Large intestine (tissue), 3 donors: ENCODE measurements around the gene KCNJ12. TPM values are rescaled to one million over a fixed set of nuclear protein-coding genes. Genes with fewer than 3 reads are reported as not detected.
"Not testable (repeated sequence)": the region's sequence is repeated elsewhere in the genome, so short reads cannot be mapped to it uniquely, and the experiment has no call there.

Experiments
- DNase-seq, 2 donors: peaks; one replicate each; pipeline versions ENCODE4 v3.0.0 to v3.0.0-alpha.2; 2013
- H3K27ac ChIP-seq: one replicate; pipeline ENCODE4 v1.5.1; 2013; ENCODE audit warnings: low read length
- H3K27me3 ChIP-seq: 2 replicates; pipeline ENCODE4 v1.6.1; 2013; ENCODE audit warnings: low read length; ENCODE audit not compliant: control insufficient read depth, insufficient read depth
- H3K36me3 ChIP-seq: 2 replicates; pipeline ENCODE4 v1.6.1; 2013; ENCODE audit warnings: low read length; ENCODE audit not compliant: control insufficient read depth, insufficient read depth
- H3K4me1 ChIP-seq: one replicate; pipeline ENCODE4 v1.6.1; 2013; ENCODE audit warnings: low read length; ENCODE audit not compliant: control insufficient read depth, insufficient read depth
- H3K4me3 ChIP-seq: one replicate; pipeline ENCODE4 v1.5.1; 2013; ENCODE audit warnings: low read length
- H3K9me3 ChIP-seq: one replicate; pipeline ENCODE4 v1.6.1; 2013; ENCODE audit warnings: mild to moderate bottlenecking, low read depth, low read length, moderate library complexity; ENCODE audit not compliant: control insufficient read depth
- WGBS: methylation state at CpG from one replicate; pipeline ENCODE4 v1.1.5; 2013; ENCODE audit warnings: low lambda C conversion rate; ENCODE audit not compliant: insufficient coverage; 5-methylcytosine and 5-hydroxymethylcytosine counted together
- polyA plus RNA-seq: library from polyadenylated mRNA; unstranded; fragments of 120-200 nt; gene quantifications from one replicate; pipeline ENCODE4 v1.2.1, GENCODE V29; 2013

The KCNJ12 gene
- polyA plus RNA-seq, 1 donor = 18.4 TPM

DNA sequence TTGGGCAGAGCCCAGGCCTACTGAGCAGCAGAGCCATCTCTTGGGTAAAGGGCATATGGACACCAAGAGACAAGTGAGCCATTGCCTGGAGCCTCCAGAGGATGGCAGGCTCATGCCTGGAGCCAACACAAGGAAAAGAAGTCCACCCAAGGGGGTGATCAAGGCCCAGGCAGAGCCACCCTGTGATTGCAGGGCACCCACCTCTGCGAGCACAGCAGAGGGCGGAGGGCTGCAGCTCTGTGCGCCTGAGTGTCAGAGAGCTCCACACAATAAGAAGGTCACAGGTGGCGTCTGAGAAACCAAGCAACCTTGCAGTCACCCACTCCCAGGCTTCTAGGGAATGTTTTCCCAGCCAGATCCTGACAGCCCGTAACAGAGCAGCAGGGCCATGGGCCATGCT, 57.8 kb downstream of the KCNJ12 start:
- not testable (repeated sequence) for H3K9me3 ChIP-seq, H3K27me3 ChIP-seq, H3K36me3 ChIP-seq, DNase-seq, H3K4me1 ChIP-seq, H3K27ac ChIP-seq, H3K4me3 ChIP-seq
- no CpG with 5 or more reads among the region's 5 CpGs for WGBS

DNA sequence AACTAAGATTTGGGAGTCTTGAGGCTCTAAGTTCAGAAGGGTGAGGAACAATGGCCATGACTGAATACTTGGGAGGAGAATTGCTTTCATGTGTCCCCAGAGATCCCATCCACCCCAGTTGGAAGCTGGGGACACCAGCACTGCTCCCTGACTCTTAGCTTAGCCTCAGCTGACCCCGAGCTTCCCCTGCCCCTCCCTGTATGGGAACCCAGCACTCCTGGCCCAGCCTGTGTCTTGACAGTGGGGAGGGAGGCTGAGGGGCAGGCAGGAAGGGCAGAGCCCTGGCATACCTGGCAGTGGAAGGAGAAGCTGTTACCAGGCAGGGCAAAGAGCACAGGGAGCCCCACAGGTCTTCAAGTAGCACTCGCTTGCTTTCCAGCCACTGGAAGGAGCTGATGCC, 58.8 kb downstream of the KCNJ12 start:
- not testable (repeated sequence) for H3K36me3 ChIP-seq, DNase-seq, H3K9me3 ChIP-seq, H3K4me3 ChIP-seq, H3K27ac ChIP-seq, H3K27me3 ChIP-seq, H3K4me1 ChIP-seq
- WGBS = no CpG with 5 or more reads among the region's 2 CpGs

DNA sequence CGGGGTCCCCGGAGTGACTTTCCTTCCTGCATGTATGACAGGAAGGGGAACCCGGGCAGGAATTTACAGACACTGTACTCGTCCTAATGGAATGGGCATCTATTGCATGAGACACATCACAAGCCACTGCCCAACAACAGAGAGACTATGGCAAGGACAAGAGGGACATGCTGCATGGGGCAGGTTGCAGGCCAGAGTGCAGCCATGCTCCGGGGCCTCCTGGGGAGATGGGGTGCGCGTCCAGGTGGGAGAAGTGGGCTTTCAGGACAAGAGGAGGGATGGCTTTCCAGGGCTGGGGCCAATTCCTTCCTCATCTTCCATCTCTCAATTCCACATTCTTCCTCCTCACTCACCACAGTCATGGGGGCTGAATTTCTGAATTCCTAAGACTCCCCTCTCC, 60.3 kb downstream of the KCNJ12 start:
- DNase-seq, H3K9me3 ChIP-seq, H3K4me1 ChIP-seq, H3K27me3 ChIP-seq, H3K4me3 ChIP-seq, H3K27ac ChIP-seq, H3K36me3 ChIP-seq: not testable (repeated sequence)
- no CpG with 5 or more reads among the region's 7 CpGs for WGBS

DNA sequence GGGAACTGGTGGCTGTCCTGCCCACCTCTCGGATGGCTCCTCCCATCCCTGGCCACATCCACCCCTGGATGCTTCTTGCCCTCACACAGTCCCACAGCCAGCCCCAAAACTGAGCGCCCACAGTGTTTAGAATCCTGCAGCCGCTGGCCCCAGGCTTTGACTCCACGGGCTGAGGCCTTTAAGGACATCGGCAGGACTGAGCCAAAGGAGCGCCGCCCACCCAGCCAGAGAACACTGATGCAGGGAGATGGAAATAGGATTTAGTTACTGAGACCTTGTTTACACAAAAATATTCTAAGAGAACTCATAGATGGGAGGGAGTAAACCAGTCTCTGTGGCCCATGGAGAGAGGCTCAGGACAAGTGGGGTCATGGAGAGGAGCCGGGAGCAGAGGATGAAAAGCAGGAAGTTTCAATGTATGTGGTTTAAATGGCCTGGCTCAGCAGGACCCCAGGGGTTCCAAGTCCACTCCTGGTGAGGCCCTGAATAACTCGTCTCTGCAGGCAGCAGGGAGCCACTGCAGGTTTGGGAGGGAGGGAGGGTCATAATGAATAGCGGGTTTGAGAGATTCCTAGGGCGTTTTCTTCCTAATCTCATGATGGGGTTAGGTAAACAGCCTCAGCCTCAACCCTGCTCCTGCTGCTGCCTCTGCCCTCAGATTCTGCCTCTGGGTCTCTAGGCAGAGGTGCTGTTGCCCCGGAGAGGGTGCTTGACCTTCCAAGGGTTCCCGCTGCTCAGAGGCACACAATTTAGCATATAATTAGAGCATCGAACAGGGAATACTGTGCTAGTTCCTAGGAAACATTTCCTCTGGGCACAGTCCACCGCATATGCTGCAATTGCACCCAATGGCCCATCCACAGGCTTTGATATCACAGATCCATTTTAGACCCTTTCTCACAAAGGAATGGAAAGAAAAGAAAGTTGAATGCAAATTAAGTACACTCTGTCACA, 61.0 kb downstream of the KCNJ12 start:
- H3K27ac ChIP-seq, H3K27me3 ChIP-seq, H3K36me3 ChIP-seq, H3K4me1 ChIP-seq, H3K4me3 ChIP-seq, H3K9me3 ChIP-seq, DNase-seq: not testable (repeated sequence)
- no CpG with 5 or more reads among the region's 15 CpGs for WGBS

DNA sequence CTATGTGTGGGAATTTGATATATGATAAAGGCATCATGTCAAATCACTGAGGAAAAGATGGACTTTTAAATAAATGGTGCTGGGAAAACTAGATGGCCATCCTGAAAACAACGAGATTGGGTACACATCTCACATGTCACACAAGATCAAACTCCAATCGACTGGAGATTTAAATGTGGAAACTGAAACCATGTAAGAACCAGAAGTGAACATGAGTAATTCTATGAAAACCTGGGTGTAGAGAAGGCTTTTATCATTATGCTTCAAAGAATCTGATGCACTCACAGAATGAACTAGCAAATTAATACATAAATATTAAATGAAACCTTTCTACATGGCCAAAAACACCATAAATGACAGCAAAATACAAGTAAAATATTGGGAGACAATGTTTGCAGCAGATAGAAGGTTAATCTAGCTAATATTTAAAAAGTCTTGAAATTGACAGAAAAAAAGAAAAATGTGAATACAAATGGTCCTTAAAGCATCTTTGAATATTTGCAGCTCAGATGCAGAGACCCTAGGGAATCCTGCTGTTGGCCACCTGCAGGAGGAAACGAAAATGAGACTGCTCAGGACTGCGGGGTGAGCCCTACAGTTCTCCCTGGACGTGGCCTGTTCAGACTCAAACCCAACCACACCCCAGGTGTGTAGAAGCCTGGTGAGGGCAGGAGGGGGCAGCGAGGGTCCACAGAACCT, 62.3 kb downstream of the KCNJ12 start:
- H3K27ac ChIP-seq, H3K4me3 ChIP-seq, H3K27me3 ChIP-seq, DNase-seq, H3K9me3 ChIP-seq, H3K36me3 ChIP-seq, H3K4me1 ChIP-seq: not testable (repeated sequence)
- no CpG with 5 or more reads among the region's 6 CpGs for WGBS

DNA sequence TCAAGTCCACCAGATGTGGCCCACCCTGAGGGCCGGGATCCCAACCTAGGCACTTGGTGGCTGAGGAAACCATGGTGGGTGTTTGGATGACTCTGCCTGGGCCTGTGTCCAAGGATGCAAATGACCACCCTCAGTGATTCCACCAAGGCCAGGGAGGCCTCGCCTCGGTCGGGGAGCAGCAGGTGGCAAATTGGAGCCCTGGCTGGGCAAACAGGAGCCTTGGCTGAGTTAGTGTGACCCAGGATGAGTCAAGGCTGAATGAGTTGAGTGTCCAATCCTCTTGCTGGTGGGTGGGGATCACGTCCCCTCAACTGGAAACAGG, 62.8 kb downstream of the KCNJ12 start:
- WGBS = no CpG with 5 or more reads among the region's 5 CpGs
- not testable (repeated sequence) for H3K4me1 ChIP-seq

DNA sequence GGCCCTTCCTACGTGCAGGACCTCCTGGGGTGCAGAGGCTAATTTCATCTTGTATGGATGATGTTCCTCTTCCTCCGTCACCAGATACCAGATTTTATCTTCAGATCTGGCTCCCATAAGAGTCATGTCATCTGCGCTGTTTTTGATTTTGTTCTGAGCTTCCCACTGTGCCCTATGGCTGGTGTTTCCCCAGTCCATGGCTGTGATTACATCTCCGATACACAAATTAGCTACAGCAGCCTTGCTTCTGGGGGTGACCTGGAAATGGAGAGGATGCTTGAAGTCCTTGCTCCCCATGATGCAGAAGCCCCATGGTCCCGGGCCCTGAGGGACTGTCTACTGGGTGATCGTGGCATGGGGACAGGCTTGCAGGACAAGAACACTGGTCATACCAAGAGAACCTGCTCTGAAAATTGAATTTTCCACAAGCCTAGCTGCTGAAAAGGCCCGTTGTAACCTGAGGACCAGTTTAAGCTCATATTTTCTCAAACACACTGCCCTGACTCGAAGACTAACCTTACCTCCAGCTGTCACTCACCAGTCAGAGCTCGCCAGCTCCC, 69.0 kb downstream of the KCNJ12 start:
- H3K4me3 ChIP-seq = no peak overlapping the region
- no peaks in the 10 kb centered on the region for H3K9me3 ChIP-seq
- no peaks in the 10 kb centered on the region for H3K4me1 ChIP-seq
- no peak for DNase-seq
- WGBS = 100% methylated on average over 1 of the region's 9 CpGs
- H3K27ac ChIP-seq = no peak overlapping the region
- H3K36me3 ChIP-seq = no peaks in the 10 kb centered on the region
- H3K27me3 ChIP-seq = peaks cover 2% of the 10 kb centered on the region

More for the DNA sequence above, 62.8 kb downstream of the KCNJ12 start:
- DNase-seq, H3K27ac ChIP-seq, H3K36me3 ChIP-seq, H3K27me3 ChIP-seq, H3K9me3 ChIP-seq, H3K4me3 ChIP-seq: not testable (repeated sequence)

DNA sequence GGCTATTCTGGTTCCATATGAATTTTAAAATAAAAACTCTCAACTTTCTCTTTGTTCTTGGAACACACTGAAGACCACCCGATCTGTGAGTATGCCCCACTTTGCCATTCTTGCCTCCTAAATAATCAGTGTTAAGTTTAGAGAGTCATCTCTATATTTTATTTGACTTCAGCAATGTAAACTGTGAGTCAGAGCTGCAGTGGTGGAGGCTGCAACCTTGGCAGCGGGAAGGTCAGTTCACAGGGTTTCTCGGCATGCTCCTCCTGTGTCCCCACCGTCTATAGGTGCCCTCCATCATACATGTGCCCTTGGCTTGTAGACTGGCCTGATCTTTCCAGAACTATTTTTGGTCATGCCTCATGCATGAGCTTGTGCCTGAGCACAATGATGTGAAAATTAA, 71.4 kb downstream of the KCNJ12 start:
- H3K4me1 ChIP-seq, H3K27me3 ChIP-seq, H3K9me3 ChIP-seq, H3K36me3 ChIP-seq, DNase-seq, H3K4me3 ChIP-seq, H3K27ac ChIP-seq: not testable (repeated sequence)
- no CpG with 5 or more reads among the region's 4 CpGs for WGBS

DNA sequence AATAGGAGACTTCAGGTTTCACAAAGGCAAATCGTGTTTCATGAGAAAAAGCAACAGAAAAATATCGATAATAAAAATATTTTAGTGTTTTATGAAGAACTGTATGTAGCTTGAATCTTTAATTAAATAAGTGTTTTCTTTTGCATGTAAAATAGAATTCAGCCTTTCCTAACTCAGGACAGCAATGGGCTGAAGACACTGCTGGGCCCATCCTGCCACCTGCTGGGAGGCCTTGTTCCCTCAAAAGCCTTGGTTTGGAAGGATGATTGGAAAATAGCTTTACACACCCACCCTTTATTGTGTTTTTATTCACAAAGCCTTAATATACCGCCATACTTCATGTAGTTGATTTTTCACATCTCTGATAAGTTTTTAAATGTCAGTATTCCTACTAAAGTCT, 73.7 kb downstream of the KCNJ12 start:
- DNase-seq, H3K27ac ChIP-seq, H3K36me3 ChIP-seq, H3K4me1 ChIP-seq, H3K9me3 ChIP-seq, H3K4me3 ChIP-seq: not testable (repeated sequence)
- WGBS = no CpG with 5 or more reads among the region's 3 CpGs
- peaks cover 11% of the 10 kb centered on the region for H3K27me3 ChIP-seq

DNA sequence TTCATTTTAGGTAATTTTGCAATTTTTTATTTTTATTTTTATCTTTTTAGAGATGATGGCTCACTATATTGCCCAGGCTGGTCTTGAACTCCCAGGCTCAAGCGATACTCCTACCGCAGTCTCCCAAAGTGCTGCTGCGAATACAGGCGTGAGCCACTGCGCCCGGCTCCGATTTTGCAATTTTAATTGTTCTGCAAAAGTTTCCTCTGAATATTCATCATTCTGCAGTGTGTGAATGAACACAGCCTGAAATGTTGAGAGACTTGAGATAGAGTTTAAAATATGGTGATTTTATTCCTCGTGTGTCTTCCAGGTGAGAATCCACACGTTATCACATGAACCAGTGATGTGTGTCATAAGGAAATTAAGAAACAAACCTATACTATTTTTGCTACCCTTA, 75.8 kb downstream of the KCNJ12 start:
- no peaks in the 10 kb centered on the region for H3K9me3 ChIP-seq
- 80% methylated on average over 3 of the region's 9 CpGs for WGBS
- no peak overlapping the region for H3K4me3 ChIP-seq
- DNase-seq = no peak
- no peaks in the 10 kb centered on the region for H3K4me1 ChIP-seq
- no peak overlapping the region for H3K27ac ChIP-seq
- no peaks in the 10 kb centered on the region for H3K36me3 ChIP-seq
- H3K27me3 ChIP-seq = peaks cover 11% of the 10 kb centered on the region
